Right lobe of liver (tissue), 6 donors: ENCODE data around the gene AKAP13. TPM values are rescaled to one million over a fixed set of nuclear protein-coding genes. Genes with fewer than 3 reads are reported as not detected.
"Not testable (repeated sequence)": the region's sequence is repeated elsewhere in the genome, so short reads cannot be mapped to it uniquely, and the experiment has no call there.

ENCODE experiments used
- ATAC-seq, 4 donors: fragments of 200-7000 bp; cut with Tn5 transposase; one replicate each; pipeline ENCODE4 v1.9.1; 2020; ENCODE audit warnings: mild to moderate bottlenecking in 4 of 4, moderate library complexity in 4 of 4
- DNase-seq, 3 donors: peaks; one replicate each; pipeline ENCODE4 v3.0.0-alpha.2; 2020
- H3K27ac ChIP-seq, 3 donors: fragments of 200-600 bp; one replicate each; pipeline ENCODE4 v1.8.0; 2022
- H3K27me3 ChIP-seq, 2 donors: fragments of 200-600 bp; one replicate each; pipeline ENCODE4 v1.8.0; 2022
- H3K36me3 ChIP-seq, 4 donors: fragments of 200-600 bp; sonication (generic) in 1 of 4; one replicate each; pipeline versions ENCODE4 v1.5.1 to v1.8.0; 2017 to 2022; ENCODE audit warnings: control low read depth in 1 of 4
- H3K4me1 ChIP-seq, 4 donors: fragments of 200-600 bp; sonication (generic) in 1 of 4; one replicate each; pipeline versions ENCODE4 v1.5.1 to v1.8.0; 2017 to 2022; ENCODE audit warnings: control low read depth in 1 of 4
- H3K4me3 ChIP-seq, 3 donors: fragments of 200-600 bp; one replicate each; pipeline ENCODE4 v1.8.0; 2022
- H3K9me3 ChIP-seq, 4 donors: fragments of 200-600 bp; sonication (generic) in 1 of 4; one replicate each; pipeline versions ENCODE4 v1.5.1 to v1.8.0; 2017 to 2022; ENCODE audit warnings: control low read depth in 1 of 4
- POLR2A ChIP-seq: fragments of 450-650 bp; IDR thresholded peaks from one replicate; pipeline ENCODE4 v1.6.1; 2017; ENCODE audit warnings: antibody characterized with exemption, mild to moderate bottlenecking
- WGBS: methylation state at CpG from one replicate; pipeline ENCODE4 v1.1.6; 2018; ENCODE audit warnings: low coverage, low lambda C conversion rate; ENCODE audit not compliant: insufficient coverage; ENCODE audit errors: missing lambda C conversion rate; 5-methylcytosine and 5-hydroxymethylcytosine counted together
- intact Hi-C, 2 donors: fragments of 100-400 bp; cut with DNase I; formaldehyde crosslinking; loops; one replicate each; pipeline versions ENCODE4 v1.11.2 to v1.14.1; 2022
- total RNA-seq, 6 experiments: library from RNA; depleted of rRNA in 2 of 6; stranded (reverse); fragments of >200 nt in 2 of 6; fragmentation: NEBNext Ultra II Directional in 3 of 6; extraction: Animal tissue kit (Norgen Biotek cat#: 25700) in 3 of 6; gene quantifications; one replicate each; pipeline versions ENCODE4 v1.1.0 to v1.2.4, GENCODE V29; 2016 to 2023
- TF ChIP-seq, protein P1 (sequence below), 4 donors: fragments of 200-600 bp in 3 of 4; fragments of 450-650 bp in 1 of 4; IDR thresholded peaks; one replicate each; pipeline versions ENCODE4 v1.5.1 to v1.8.0; 2016 to 2022; ENCODE audit warnings: antibody characterized with exemption in 4 of 4, mild to moderate bottlenecking in 2 of 4
- donor health status: DM: no; HTN: yes; CAD: no.
- donor health status: DM: no; HTN: no; CAD: no.
- donor health status: DM: no; HTN: no; CAD: no.
- donor health status: DM: no; HTN: yes; CAD: no.
- donor health status: DM: no; HTN: yes; CAD: no.

AKAP13 gene
- total RNA-seq, 6 experiments from 2014 or later = 50.1 to 73.1 (median 63.9) TPM

DNA sequence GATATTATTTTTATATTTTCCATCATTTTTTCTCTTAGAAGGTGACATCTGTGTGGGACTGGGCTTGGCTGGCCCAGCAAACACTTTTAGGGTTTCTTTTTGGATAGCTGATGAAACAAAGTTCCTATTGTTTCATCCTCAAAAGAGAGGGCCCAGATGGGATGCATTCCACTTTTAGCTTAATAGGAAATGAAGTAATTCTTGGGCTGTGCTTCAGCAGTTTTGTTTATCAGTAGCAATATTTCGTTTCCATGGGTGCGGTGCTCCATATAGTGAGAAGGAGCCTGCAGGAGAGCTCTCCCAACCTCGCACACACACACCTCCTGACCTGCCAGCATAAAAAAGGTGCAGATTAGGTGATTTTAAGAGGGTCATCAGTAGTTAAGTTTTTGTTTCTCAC, 147.5 kb downstream of the AKAP13 start:
- DNase-seq (no peak), ATAC-seq (peak in 2 of 4 donors; percentile 10 to 35)
- no peak overlapping the region for H3K27ac ChIP-seq
- H3K9me3 ChIP-seq = no peaks in the 10 kb centered on the region
- intact Hi-C loops = no loop called here
- 65% methylated on average over 3 of the region's 3 CpGs for WGBS
- peaks cover 0 to 16% (median 4%) of the 10 kb centered on the region in 4 donors for H3K4me1 ChIP-seq
- no peaks in the 10 kb centered on the region for H3K27me3 ChIP-seq
- no peaks in the 10 kb centered on the region for H3K36me3 ChIP-seq
- TF ChIP-seq, protein P1, sequence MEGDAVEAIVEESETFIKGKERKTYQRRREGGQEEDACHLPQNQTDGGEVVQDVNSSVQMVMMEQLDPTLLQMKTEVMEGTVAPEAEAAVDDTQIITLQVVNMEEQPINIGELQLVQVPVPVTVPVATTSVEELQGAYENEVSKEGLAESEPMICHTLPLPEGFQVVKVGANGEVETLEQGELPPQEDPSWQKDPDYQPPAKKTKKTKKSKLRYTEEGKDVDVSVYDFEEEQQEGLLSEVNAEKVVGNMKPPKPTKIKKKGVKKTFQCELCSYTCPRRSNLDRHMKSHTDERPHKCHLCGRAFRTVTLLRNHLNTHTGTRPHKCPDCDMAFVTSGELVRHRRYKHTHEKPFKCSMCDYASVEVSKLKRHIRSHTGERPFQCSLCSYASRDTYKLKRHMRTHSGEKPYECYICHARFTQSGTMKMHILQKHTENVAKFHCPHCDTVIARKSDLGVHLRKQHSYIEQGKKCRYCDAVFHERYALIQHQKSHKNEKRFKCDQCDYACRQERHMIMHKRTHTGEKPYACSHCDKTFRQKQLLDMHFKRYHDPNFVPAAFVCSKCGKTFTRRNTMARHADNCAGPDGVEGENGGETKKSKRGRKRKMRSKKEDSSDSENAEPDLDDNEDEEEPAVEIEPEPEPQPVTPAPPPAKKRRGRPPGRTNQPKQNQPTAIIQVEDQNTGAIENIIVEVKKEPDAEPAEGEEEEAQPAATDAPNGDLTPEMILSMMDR (IDR thresholded peaks at IDR 0.05) = no peak
- no peak for TF ChIP-seq POLR2A
- H3K4me3 ChIP-seq = no peak overlapping the region

DNA sequence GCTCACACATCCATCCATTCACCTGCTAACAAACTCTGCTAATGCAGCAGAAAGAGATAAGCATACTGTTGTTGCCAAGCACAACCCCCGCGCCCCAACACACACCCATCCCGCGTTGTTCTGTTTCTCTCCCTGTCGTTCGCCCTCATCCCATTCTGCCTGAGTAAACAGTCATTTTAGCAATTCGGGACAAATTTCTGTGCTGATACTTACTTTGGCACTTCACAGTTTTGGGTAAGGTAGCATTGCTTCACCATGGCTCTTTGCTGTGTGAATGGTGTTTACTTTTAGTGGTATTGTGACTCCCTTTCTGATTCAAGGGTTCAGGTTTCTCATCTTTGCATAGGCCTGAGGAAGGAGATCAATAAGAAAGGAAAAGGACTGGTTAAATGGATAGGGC, 149.7 kb downstream of the AKAP13 start:
- Histone ChIP-seq H3K4me3 (no peak overlapping the region), H3K27ac (no peak overlapping the region), H3K4me1 (peaks cover 0 to 25% (median 6%) of the 10 kb centered on the region in 4 donors), H3K36me3 (no peaks in the 10 kb centered on the region), H3K9me3 (no peaks in the 10 kb centered on the region), H3K27me3 (no peaks in the 10 kb centered on the region)
- ATAC-seq (peak; percentile 39 to 52 (median 48)), DNase-seq (peak in 1 of 3 donors; percentile 72)
- TF ChIP-seq POLR2A = no peak
- TF ChIP-seq, protein P1 (IDR thresholded peaks at IDR 0.05) = no peak
- 52% methylated on average over 7 of the region's 7 CpGs for WGBS
- intact Hi-C loops = no loop called here

DNA sequence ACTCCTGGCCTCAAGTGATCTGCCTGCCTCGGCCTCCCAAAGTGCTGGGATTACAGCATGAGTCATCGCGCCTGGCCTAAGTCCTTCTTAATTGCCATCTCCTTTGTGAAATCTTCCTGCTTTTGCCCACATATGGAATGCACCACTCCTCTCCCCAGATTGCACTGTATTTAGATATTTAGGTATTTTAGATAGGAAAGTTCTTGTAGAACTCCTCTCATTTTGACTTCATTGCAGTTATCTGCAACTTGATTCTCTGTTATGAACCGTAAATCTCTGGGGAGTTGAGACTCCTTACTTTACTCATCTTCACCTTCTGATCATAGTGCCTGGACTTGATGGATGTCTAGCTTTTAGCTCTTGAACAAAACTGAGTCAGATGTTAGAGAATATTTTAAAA, 150.7 kb downstream of the AKAP13 start:
- DNase-seq (no peak), ATAC-seq (no peak)
- intact Hi-C loops = no loop called here
- 100% methylated on average over 4 of the region's 4 CpGs for WGBS
- H3K4me3 ChIP-seq = no peak overlapping the region
- H3K27me3 ChIP-seq = no peaks in the 10 kb centered on the region
- no peak for TF ChIP-seq POLR2A
- TF ChIP-seq, protein P1 (IDR thresholded peaks at IDR 0.05) = no peak
- no peaks in the 10 kb centered on the region for H3K36me3 ChIP-seq
- H3K9me3 ChIP-seq = no peaks in the 10 kb centered on the region
- no peak overlapping the region for H3K27ac ChIP-seq
- peaks cover 0 to 33% (median 6%) of the 10 kb centered on the region in 4 donors for H3K4me1 ChIP-seq

DNA sequence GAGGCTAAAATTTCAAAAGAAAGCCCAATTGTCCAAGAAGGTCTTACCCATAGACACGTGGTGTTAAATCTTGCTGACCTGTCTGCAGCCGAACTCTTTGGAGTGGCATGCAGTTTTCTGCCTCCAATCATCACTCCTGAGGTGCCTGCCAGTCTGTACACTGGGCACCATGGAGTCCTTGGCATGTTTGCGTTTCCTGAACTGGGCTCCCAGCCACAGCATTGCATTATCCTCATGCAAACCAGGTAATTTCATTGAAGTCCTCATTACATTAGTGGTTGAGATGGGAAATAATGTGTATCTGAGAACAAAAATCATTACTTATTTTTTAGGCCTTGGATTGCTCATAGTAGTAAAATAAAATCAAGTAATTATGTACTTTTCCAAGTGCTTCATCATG, 152.3 kb downstream of the AKAP13 start:
- Histone ChIP-seq H3K9me3 (no peaks in the 10 kb centered on the region), H3K4me1 (peaks cover 0 to 33% (median 6%) of the 10 kb centered on the region in 4 donors), H3K36me3 (no peaks in the 10 kb centered on the region), H3K27me3 (no peaks in the 10 kb centered on the region), H3K4me3 (no peak overlapping the region), H3K27ac (no peak overlapping the region)
- intact Hi-C loops = no loop called here
- peak; percentile 61 to 86 (median 75) for DNase-seq
- peak; percentile 82 to 93 (median 90) for ATAC-seq
- TF ChIP-seq, protein P1 (IDR thresholded peaks at IDR 0.05) = no peak
- no peak for TF ChIP-seq POLR2A
- WGBS = 25% methylated on average over 3 of the region's 3 CpGs

DNA sequence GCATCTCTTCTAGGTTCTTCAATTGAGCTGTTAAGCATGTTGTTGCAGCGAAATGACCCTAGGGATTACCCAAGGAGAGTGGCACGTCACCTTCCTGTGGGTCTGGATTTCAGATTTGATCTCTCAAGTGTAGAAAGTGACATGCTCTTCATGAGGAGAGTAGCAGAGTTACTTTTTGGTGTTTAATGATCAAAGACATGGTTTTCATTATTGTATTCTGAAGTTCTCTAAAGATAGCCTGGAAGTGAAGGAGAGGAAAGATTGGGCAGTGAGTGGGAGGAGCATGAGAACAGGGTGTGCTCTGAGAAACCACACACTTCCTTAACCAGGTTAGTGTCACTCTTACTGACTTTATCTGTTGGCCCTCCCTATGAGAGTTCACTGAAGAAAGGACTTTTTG, 153.6 kb downstream of the AKAP13 start:
- WGBS = 52% methylated on average over 2 of the region's 2 CpGs
- ATAC-seq (peak; percentile 32 to 59 (median 42)), DNase-seq (no peak)
- H3K27ac ChIP-seq = no peak overlapping the region
- intact Hi-C loops = no loop called here
- H3K27me3 ChIP-seq = no peaks in the 10 kb centered on the region
- no peaks in the 10 kb centered on the region for H3K36me3 ChIP-seq
- TF ChIP-seq, protein P1 (IDR thresholded peaks at IDR 0.05) = no peak
- TF ChIP-seq POLR2A = no peak
- H3K9me3 ChIP-seq = no peaks in the 10 kb centered on the region
- peaks cover 0 to 33% (median 6%) of the 10 kb centered on the region in 4 donors for H3K4me1 ChIP-seq
- H3K4me3 ChIP-seq = no peak overlapping the region

DNA sequence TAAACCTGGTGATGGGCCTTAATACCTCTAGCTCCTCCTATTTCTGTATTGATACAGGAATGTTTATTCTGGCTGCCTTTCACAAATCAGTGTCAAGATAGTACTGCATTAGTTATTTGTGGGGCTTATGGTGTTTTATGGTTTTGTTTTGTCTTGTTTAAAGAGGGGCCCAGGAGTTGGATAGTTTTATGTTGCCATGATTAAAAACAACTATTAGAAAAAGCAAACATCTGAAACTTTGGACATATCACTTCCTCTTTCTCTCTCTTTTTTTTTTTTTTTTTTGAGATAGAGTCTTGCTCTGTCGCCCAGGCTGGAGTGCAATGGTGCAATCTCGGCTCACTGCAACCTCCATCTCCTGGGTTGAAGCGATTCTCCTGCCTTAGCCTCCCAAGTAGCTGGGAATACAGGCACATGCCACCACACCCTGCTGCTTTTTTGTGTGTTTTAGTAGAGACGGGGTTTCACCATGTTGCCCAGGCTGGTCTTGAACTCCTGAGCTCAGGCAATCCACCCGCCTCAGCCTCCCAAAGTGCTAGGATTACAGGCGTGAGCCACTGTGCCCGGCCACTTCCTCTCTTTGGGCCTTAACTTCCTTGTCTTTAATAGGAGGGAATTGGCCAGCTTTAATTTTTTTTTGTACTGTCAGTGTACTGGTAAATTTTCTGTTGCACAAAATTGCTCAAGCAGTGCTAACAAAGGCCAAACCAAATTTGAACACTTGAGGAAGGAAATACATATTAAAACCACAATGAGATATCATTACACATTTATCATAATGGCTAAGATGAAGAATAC, 155.3 kb downstream of the AKAP13 start:
- 65% methylated on average over 7 of the region's 7 CpGs for WGBS
- H3K36me3 ChIP-seq, H3K27me3 ChIP-seq, H3K9me3 ChIP-seq, H3K4me3 ChIP-seq, intact Hi-C loops, DNase-seq: not testable (repeated sequence)
- Histone ChIP-seq H3K27ac (peak overlapping the region in 1 of 3 donors; percentile 4), H3K4me1 (peaks cover 0 to 27% (median 6%) of the 10 kb centered on the region in 4 donors)
- peak; percentile 40 to 54 (median 48) for ATAC-seq
